HG03520 (cell line): ENCODE data around the gene MRPL12.
"Not testable (repeated sequence)": the region's sequence is repeated elsewhere in the genome, so short reads cannot be mapped to it uniquely, and the experiment has no call there.

Experiments
- ATAC-seq: cut with Tn5 transposase; IDR thresholded peaks from one replicate; pipeline ENCODE4 v1.9.1; 2021; ENCODE audit warnings: mild to moderate bottlenecking, moderate library complexity; ENCODE audit not compliant: unreplicated experiment

The MRPL12 gene

GRCh38 chr17:81737947-81738800 lies 35.0 kb downstream of the MRPL12 start:
- no peak for ATAC-seq

- no peak for ATAC-seq
These were observed 35.7 kb downstream of the MRPL12 start for GRCh38 chr17:81738801-81739393.

GRCh38 chr17:81739593-81739992 lies 36.4 kb downstream of the MRPL12 start:
- not testable (repeated sequence) for ATAC-seq

GRCh38 chr17:81740395-81740961 lies 37.3 kb downstream of the MRPL12 start:
- no peak for ATAC-seq

- no peak for ATAC-seq
These were observed 38.0 kb downstream of the MRPL12 start for GRCh38 chr17:81741049-81741593.

GRCh38 chr17:81741594-81742452 lies 38.7 kb downstream of the MRPL12 start:
- no peak for ATAC-seq
